A549 treated with RU486 at 1 μM for 4 hours (cell line): Measurements from ENCODE around the gene MXD4. TPM values are rescaled to one million over a fixed set of nuclear protein-coding genes. Genes with fewer than 3 reads are reported as not detected.

ENCODE experiments used
- total RNA-seq: library from RNA; stranded (reverse); fragments of 200-300 nt; extraction: Qiagen RNA extraction; gene quantifications from 5 replicates; pipeline ENCODE4 v1.2.3, GENCODE V29; 2022; ENCODE audit warnings: low read depth

MXD4 gene
- 10.3 to 20.6 TPM (median 16.7 TPM) in 5 replicates for total RNA-seq

GRCh38 chr4:2261853-2262144 is at the start of gene MXD4:
TSS of gene MXD4 (minus strand) at chr4:2262109. CDS start at chr4:2261980, 129 bp downstream.

GRCh38 chr4:2241410-2242353 is 20.2 kb downstream of the MXD4 start, which contains the start of the genes HAUS3 and POLN:
TSS of gene HAUS3 (minus strand) at chr4:2242121. CDS start at chr4:2240946, 1,175 bp downstream.
TSS of gene POLN (minus strand) at chr4:2242121. CDS start at chr4:2229231, 12,890 bp downstream.

Other genes with a start within 250 kb of the MXD4 start
- 9.3 to 16.2 TPM (median 14.7 TPM) in 5 replicates for gene NAT8L, start 202.8 kb downstream of the MXD4 start, total RNA-seq
- gene HAUS3, start 20.0 kb downstream of the MXD4 start, total RNA-seq: 2.7 to 8.8 TPM (median 7.6 TPM) in 5 replicates
- gene POLN, start 20.0 kb downstream of the MXD4 start, total RNA-seq: 0.37 to 1.1 TPM (median 0.83 TPM) in 5 replicates
- gene ZFYVE28, start 156.5 kb upstream of the MXD4 start, total RNA-seq: 1.7 to 2.5 TPM (median 2.2 TPM) in 5 replicates
- 0.07 to 0.22 TPM (median 0.15 TPM) in 4 of 5 replicates, not detected in the other for gene CFAP99, start 156.8 kb upstream of the MXD4 start, total RNA-seq
- gene RNF4, start 207.0 kb upstream of the MXD4 start, total RNA-seq: 61.9 to 92.1 TPM (median 64.1 TPM) in 5 replicates